GM12874 (cell line): ENCODE results near the gene PLEKHG7.

ENCODE experiments used
- TF ChIP-seq, protein P1 (sequence below): IDR thresholded peaks from 2 replicates; pipeline ENCODE4 v1.5.1; 2011; ENCODE audit warnings: low read depth, mild to moderate bottlenecking, control low read depth, low read length, moderate library complexity; ENCODE audit not compliant: insufficient read depth

The PLEKHG7 gene

DNA sequence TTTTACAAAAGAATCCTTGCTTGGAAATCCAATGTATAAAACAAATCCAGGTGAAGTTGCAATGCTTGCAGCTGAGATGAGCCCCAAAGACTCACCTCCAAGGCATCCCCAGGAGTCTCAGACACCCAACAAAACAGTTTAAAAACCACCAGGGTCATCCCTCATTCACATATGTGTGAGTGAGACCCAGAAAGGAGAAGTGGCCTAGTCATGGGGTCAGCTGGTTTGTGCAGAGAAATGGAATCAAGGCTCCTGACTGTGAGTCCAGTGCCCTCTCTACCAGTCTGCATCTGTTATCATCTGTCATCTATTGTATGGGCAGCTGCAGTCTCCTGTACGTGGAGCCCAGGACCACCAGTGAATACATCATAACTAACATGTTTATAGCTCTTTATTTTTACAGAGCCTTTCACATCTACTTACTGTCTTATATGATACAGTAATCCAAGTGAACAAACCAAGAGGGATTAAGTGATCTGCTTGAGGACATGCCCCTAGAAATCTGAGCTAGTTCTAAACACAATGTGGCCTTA is 27.1 kb downstream of the PLEKHG7 start:
- TF ChIP-seq, protein P1, sequence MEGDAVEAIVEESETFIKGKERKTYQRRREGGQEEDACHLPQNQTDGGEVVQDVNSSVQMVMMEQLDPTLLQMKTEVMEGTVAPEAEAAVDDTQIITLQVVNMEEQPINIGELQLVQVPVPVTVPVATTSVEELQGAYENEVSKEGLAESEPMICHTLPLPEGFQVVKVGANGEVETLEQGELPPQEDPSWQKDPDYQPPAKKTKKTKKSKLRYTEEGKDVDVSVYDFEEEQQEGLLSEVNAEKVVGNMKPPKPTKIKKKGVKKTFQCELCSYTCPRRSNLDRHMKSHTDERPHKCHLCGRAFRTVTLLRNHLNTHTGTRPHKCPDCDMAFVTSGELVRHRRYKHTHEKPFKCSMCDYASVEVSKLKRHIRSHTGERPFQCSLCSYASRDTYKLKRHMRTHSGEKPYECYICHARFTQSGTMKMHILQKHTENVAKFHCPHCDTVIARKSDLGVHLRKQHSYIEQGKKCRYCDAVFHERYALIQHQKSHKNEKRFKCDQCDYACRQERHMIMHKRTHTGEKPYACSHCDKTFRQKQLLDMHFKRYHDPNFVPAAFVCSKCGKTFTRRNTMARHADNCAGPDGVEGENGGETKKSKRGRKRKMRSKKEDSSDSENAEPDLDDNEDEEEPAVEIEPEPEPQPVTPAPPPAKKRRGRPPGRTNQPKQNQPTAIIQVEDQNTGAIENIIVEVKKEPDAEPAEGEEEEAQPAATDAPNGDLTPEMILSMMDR = no peak

DNA sequence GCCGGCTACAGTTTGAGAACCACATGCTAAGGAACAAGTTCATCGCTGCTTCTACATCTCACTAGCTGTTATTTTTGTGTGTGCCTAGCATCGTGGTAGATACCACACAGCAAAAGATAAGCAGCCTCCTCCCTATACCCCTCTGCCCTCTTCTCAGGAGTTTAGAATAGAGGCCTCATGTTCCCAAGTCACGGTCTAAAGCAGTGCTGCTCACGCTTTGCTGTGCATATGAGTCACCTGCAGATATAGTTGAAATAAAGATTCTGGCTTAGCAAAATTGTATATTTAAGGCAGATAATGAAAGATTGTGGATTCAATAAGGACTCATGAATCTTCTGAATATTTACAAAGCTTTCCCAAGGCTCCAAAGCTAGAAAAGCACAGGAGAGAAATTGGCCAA is 28.0 kb downstream of the PLEKHG7 start:
- TF ChIP-seq, protein P1 = no peak

DNA sequence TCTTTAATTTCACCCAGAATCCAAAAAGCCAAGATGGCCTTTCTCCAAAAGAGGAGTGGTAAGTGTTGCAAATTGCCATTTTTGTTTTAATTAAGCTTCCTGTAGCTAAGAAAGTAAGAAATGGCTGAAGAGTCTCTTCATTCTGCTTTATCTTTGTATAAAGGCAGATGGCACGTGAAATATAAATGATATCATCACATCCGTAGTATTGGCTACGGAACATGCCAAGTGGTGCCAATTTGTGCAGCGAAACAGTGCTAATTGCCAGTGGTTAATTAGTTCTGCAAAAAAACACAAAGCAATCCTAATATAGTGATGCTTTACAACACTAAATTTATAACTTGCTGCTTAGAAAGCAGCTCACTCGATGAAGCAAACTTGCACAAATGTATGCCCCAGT is 29.4 kb downstream of the PLEKHG7 start:
- TF ChIP-seq, protein P1 = no peak

DNA sequence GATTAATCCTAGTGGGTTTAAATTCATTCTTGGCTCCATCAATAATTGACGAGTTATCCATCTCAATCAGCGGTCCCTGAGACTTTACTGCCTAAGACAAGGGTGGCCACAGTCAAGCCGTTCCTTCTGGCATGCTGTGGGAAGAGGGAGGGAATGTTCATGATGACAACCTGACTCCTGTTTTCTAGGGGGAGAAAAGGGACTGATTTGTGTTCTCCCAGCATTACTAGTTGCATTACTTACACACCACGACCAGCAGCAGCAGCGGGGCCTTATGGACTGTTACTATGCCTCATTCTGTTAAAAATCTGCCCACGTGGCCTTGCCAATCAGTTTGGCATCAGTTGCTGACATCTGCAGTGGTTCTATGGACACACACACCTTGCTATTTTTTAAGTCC is 29.9 kb downstream of the PLEKHG7 start:
- TF ChIP-seq, protein P1 = no peak

DNA sequence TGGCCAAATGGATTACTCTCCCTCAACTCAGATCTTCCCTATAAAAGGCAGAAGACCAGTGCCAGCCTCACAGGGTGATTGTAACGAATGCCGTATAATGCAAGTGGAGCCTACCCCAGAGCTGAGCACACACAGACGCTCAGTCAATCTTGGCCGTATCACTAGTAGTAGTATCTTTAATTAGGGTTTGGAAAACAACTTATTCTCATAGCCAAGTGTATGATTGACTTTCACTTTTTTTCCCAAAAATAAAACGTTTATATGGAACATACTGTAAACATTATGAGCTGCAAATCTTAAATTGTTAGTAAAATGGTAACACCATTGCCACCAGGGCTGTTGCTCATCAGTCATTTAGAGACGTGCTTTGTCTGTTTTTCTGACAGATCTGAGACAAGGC is 30.4 kb downstream of the PLEKHG7 start:
- TF ChIP-seq, protein P1 = no peak

DNA sequence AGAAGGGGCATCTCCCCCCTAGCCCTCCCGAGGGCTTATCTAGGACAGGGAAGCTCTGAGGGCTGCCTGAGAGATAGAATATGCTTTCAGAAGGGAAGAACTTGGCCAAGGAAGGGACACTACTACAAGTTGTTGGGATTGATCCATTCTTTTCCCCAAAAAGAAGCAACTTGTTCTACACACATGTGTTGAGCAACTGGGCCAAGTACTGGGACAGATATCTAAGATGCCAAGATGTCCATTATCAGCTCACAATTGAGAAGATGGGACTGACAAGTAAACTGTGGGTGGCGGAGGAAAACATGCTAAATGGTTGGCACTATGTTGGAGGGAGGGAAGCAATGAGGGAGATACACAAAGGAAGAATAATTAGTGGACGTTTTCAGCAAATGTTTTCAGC is 30.9 kb downstream of the PLEKHG7 start:
- TF ChIP-seq, protein P1 = no peak

DNA sequence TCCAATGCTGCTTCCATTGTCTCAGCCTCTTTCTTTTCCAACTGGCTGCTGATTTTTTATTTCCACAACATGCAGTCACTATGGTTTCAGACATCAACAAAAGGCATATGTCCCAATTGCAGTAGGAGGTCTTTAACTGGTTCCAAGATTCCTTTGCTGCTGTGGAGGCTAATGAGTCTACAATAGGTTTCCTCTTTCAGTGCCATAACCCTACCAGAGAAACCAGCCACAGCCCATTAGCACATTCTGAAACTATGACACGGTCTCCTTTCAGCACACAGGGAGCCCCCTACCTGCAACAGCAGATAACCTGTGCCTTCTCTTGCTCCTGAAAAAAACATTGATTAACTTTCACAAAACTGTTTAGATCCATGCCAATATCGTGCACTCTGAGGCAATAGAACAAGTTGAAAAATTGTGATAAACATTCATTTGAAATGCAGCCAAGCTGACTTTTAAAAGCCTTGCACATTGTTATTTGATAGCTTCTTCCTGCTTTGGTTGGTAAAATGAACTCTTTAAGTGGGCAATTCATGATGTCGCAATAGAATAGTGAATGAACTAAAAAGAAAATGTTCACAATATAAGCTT is 32.4 kb downstream of the PLEKHG7 start:
- TF ChIP-seq, protein P1 = no peak
